ENCODE results near the gene DPH2.

DPH2 gene

GRCh38 chr1:43969746-43970466 lies at the start of gene DPH2:
TSS of gene DPH2 (plus strand) at chr1:43970010. CDS start at chr1:43970176, 166 bp downstream.
- peak; percentile 97 for FAIRE-seq

DNA sequence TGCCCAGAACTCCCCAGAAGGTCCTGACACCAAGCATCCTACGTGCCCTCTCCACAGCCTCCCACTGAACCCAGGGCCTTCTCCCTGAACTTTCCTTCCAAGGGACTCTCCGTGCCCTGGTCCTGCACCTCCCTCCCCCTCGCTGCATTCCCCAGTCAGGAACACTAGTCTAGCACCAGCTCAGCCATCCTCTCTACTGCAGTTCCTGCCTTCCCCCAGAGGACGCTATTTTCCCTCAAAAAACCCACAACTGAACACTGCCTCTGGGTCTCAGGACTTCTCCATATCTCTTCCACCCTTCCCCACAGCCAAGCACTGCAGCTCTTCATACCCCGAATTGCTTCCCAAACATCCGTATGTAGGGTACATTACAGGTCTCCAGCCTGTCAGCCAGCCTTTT lies 48.8 kb upstream of the DPH2 start:
- FAIRE-seq, result no peak

- FAIRE-seq, result no peak
Observed at GRCh38 chr1:43924516-43924915, 45.3 kb upstream of the DPH2 start.

DNA sequence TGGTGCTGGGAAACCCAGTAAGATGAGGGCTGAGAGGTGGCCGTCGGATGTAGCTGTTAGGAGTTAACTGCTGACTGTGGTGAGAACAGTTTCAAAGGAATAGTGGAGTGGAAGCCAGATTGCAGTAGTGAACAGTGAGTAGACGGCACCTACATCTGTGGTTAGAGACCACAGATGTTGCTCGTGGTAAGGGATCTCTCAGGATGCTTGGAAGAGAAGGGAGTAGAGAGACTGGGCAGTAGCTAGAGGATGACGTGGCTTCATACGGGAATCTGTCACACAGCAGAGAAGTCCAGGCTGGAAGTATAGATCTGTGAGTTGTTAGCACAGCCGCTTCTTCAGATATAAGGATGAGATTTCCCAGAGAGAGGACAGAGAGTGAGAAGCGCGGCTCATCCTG lies 44.0 kb upstream of the DPH2 start:
- no peak for FAIRE-seq

DNA sequence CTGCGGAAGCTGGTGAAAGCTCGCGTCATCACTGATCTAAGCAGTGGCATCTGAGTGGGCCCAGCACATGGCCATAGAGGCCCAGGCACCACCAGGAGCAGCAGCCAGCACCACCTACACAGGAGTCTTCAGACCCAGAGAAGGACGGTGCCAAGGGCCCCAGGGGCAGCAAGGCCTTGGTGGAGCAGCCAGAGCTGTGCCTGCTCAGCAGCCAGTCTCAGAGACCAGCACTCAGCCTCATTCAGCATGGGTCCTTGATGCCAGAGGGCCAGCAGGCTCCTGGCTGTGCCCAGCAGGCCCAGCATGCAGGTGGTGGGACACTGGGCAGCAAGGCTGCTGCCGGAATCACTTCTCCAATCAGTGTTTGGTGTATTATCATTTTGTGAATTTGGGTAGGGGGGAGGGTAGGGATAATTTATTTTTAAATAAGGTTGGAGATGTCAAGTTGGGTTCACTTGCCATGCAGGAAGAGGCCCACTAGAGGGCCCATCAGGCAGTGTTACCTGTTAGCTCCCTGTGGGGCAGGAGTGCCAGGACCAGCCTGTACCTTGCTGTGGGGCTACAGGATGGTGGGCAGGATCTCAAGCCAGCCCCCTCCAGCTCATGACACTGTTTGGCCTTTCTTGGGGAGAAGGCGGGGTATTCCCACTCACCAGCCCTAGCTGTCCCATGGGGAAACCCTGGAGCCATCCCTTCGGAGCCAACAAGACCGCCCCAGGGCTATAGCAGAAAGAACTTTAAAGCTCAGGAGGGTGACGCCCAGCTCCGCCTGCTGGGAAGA lies 39.5 kb upstream of the DPH2 start:
- no peak for FAIRE-seq

GRCh38 chr1:43930949-43931275 lies 38.9 kb upstream of the DPH2 start:
- no peak for FAIRE-seq

GRCh38 chr1:43931711-43932660 lies 37.8 kb upstream of the DPH2 start:
- FAIRE-seq, result no peak

- FAIRE-seq, result no peak
Observed at GRCh38 chr1:43932786-43933385, 36.9 kb upstream of the DPH2 start.

GRCh38 chr1:43933386-43934100 lies 36.3 kb upstream of the DPH2 start, which contains the start of gene ARTN:
TSS of gene ARTN (plus strand) at chr1:43933801. CDS start at chr1:43935657, 1,856 bp downstream.
- no peak for FAIRE-seq

- FAIRE-seq, result no peak
Observed at GRCh38 chr1:43934101-43934985, 35.5 kb upstream of the DPH2 start.

GRCh38 chr1:43934986-43935324 lies 34.9 kb upstream of the DPH2 start:
- no peak for FAIRE-seq

GRCh38 chr1:43935711-43936427 lies 33.9 kb upstream of the DPH2 start:
- no peak for FAIRE-seq

GRCh38 chr1:43936431-43937151 lies 33.2 kb upstream of the DPH2 start:
- FAIRE-seq, result no peak

DNA sequence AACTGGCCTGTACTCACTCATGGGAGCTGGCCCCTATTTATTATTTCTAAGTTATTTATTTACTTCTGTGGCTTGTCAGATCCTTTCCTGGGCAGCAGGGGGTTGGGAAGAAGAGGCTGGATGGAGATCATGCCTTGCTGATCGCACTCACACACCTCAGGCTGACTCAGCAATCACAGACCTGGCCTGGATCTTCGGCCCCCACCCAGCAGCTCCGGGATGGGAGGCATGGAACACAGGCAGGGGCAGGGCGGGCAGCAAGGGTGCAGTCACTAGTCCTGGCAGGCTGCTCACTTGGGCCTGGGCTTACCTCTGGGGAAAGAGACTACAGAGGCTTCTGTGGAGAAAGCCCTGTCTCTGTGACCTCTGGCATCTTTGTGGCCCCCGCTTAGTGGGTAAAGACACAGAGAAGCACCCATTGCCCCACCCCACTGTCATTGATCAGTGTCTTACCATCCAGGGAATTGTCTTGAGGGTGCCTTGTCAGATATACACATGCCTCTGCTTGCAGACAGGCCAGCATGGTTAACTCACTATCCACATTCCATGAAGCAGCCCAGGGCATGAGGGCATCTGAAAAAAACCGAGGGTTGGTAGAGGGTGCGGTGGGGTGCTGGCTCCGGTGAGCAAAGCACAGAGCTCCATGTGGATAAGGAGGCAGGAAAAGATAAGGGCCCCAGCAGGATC lies 32.5 kb upstream of the DPH2 start:
- no peak for FAIRE-seq

- FAIRE-seq, result no peak
Observed at GRCh38 chr1:43938383-43938782, 31.4 kb upstream of the DPH2 start.

DNA sequence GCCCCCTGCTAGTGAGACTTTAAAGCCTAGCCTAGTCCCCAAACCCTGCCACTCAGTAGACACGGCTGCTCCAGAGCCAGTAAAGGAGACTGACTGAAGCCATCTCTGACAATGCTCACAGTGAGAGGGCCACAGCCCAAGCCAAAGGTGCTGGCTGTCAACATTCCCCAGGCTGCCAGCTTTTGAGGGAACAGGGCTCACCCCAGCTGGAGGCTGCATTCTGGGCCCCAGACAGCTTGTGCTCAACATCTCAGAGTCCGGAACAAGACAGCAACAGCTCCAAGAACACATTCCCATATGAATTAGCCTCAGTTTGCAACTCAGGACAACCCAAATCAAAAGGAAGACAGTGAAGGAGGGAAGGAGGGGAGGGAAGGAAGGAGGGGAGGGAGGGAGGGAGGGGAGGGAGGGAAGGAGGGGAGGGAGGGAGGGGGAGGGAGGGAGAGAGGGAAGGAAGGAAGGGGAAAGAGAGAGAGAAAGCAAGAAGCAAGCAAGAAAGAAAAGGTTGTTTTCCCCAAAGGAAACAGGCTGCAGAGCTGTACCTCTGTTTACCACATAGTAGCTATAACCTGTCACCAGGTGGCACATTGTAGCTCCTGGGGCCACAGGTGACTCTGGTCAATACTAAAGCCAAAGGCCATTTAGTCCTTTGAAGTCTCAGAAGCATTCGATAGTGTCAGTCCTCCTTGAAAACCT lies 30.8 kb upstream of the DPH2 start:
- no peak for FAIRE-seq

GRCh38 chr1:43942411-43942810 lies 27.4 kb upstream of the DPH2 start:
- FAIRE-seq, result no peak

- no peak for FAIRE-seq
Observed at GRCh38 chr1:43944860-43945259, 24.9 kb upstream of the DPH2 start.

Measured in A204.1 (cell line).